GM06990 (cell line): ENCODE measurements around the gene ZNF488.

ENCODE experiments used
- DNase-seq: peaks from one replicate; pipeline ENCODE4 v3.0.0-alpha.2; 2011; ENCODE audit not compliant: insufficient read length; ENCODE audit errors: extremely low read depth
- H3K27me3 ChIP-seq: replicated peaks from 2 replicates; pipeline ENCODE4 v1.6.0; 2011; ENCODE audit warnings: low read length; ENCODE audit not compliant: control insufficient read depth, insufficient read depth
- H3K36me3 ChIP-seq: 2 replicates; pipeline ENCODE4 v1.5.1; 2011; ENCODE audit warnings: low read length; ENCODE audit not compliant: control insufficient read depth, insufficient read depth
- H3K4me3 ChIP-seq: replicated peaks from 2 replicates; pipeline ENCODE4 v1.5.1; 2011; ENCODE audit warnings: low read depth, mild to moderate bottlenecking, control low read depth, low read length
- TF ChIP-seq, protein P1 (sequence below): IDR thresholded peaks from 2 replicates; pipeline ENCODE4 v1.5.1; 2011; ENCODE audit warnings: low read length, control low read depth, mild to moderate bottlenecking, inconsistent platforms; ENCODE audit not compliant: insufficient read depth, poor library complexity, severe bottlenecking

The ZNF488 gene

GRCh38 chr10:47415520-47416304, 31.6 kb upstream of the ZNF488 start:
- TF ChIP-seq, protein P1, sequence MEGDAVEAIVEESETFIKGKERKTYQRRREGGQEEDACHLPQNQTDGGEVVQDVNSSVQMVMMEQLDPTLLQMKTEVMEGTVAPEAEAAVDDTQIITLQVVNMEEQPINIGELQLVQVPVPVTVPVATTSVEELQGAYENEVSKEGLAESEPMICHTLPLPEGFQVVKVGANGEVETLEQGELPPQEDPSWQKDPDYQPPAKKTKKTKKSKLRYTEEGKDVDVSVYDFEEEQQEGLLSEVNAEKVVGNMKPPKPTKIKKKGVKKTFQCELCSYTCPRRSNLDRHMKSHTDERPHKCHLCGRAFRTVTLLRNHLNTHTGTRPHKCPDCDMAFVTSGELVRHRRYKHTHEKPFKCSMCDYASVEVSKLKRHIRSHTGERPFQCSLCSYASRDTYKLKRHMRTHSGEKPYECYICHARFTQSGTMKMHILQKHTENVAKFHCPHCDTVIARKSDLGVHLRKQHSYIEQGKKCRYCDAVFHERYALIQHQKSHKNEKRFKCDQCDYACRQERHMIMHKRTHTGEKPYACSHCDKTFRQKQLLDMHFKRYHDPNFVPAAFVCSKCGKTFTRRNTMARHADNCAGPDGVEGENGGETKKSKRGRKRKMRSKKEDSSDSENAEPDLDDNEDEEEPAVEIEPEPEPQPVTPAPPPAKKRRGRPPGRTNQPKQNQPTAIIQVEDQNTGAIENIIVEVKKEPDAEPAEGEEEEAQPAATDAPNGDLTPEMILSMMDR = no peak
- H3K4me3 ChIP-seq = no peak overlapping the region
- no peaks in the 10 kb centered on the region for H3K36me3 ChIP-seq
- no peaks in the 10 kb centered on the region; the same call in none of the 2 replicates for H3K27me3 ChIP-seq
- DNase-seq = no peak

DNA sequence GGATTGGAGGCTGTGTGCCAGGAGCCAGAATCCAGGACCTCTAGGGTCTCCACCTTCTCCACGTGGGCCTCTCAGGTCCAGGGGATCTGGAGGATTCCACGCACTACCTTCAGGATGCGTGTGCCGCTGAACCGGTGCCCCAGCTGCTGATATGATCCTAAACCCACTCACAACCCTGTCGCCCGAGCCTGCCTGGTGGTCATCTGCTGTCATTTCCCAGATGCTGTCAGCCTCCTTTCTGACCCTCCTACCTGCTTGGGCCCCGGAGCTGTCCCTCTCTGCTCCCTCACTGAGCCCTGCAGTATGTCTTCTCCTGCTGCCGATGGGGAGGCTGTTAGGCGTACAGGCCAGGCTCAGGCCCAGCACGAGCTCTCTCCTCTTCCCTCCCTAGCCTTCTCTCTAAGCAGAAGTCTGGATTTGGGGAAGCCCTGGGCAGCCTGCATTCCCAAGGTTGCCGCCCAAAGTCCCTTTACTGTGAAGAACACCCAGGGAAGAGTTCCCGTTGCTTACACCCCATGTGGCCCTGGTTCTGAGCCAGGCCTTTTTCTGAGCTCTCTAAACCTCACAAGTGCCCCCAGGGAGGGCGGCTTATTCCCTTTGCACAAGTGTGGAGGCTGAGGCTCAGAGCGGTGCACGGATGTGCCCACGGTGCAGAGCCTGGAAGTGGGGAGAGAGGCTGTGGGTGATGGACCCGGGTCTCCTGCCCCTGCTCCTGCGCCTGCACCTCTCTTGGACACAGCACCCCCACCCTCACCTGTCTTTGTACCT, 30.8 kb upstream of the ZNF488 start:
- H3K36me3 ChIP-seq = no peaks in the 10 kb centered on the region
- DNase-seq = no peak
- TF ChIP-seq, protein P1 = no peak
- H3K4me3 ChIP-seq = no peak overlapping the region
- H3K27me3 ChIP-seq = no peaks in the 10 kb centered on the region; the same call in none of the 2 replicates

DNA sequence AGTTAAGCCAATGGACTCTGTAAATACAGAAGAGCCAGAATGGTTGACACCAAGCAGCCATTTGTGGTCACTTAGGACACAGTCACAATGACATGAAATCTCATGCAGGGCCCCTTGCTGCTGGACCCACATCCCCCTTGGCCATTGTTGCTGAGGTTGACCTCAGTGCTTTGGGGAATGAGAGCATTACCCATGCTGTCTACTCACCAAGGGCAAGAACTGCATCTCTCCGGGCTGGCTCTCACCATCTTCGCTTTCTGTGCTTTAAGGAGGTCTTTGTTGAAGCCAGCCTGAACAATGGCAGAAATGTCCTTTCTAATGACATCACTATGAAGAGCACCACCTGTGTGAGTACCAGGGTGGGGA, 30.1 kb upstream of the ZNF488 start:
- Histone ChIP-seq H3K4me3 (no peak overlapping the region), H3K36me3 (no peaks in the 10 kb centered on the region)

DNA sequence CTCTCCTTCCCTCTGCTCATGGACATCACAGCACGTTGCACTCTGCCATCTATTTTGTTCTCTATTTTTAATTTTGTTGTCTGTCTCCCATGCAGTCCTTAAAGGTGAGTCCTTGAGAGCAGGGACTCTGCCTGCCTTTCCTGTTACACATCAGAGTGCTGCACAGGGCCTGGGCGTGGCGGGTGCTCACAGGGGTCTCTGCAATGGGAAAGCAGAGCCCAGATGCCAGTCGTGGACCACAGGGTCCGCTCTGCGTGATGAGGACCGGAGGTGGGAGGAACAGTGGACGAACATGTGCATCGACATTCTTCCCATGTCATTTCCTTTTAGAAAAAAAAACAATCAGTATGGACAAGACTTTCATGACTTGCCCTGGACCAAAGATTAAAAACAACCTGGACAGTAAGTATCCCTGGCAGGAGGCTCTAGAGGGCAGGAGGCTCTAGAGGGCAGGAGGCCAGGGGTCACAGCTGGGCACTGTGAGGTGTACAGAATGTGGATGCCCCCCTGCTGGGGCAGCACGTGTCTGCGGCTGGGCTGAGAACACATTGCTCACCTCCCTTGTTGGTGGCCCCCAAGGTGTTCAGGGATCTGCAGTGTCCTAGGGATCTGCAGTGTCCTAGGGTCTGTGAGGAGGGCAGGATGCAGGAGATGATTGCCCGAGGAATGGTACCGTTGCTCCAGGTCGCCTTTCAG, 29.6 kb upstream of the ZNF488 start:
- no peaks in the 10 kb centered on the region for H3K36me3 ChIP-seq
- H3K27me3 ChIP-seq = no peaks in the 10 kb centered on the region; the same call in none of the 2 replicates
- TF ChIP-seq, protein P1 = no peak
- H3K4me3 ChIP-seq = no peak overlapping the region
- no peak for DNase-seq

More for the DNA sequence above, 30.1 kb upstream of the ZNF488 start:
- TF ChIP-seq, protein P1 = no peak
- no peak for DNase-seq
- H3K27me3 ChIP-seq = no peaks in the 10 kb centered on the region; the same call in none of the 2 replicates

GRCh38 chr10:47412869-47413268, 28.8 kb upstream of the ZNF488 start:
- no peak overlapping the region for H3K4me3 ChIP-seq
- no peaks in the 10 kb centered on the region; the same call in none of the 2 replicates for H3K27me3 ChIP-seq
- DNase-seq = no peak
- TF ChIP-seq, protein P1 = no peak
- no peaks in the 10 kb centered on the region for H3K36me3 ChIP-seq
